ENCODE data around the gene LEF1. TPM values are rescaled to one million over a fixed set of nuclear protein-coding genes. Genes with fewer than 3 reads are reported as not detected.

The LEF1 gene
- total and polyA plus RNA-seq, 2 of the 8 experiments (the other 6 are each of a cell fraction or from before 2014, with no cell fraction given): 2.6 to 5.2 TPM

DNA sequence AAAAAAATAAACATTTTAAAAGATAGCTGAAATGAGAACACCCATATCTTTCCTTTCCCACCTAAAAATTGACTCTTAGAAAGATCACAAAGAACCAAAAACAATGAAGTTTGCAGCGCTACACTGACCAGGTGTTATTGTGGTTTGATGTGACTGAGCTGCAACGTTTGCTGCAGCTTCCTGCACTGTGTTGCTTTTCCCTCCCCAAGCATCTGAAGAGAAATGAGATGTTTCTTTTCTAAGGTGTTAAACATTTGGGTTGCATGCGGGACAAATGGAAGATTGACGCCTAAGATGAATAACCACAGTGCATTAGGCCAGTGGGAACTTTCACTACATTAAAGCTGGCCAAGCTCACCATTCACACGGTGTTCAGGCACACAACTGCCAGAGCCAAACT is 8.9 kb downstream of the LEF1 start (continued):
- TF ChIP-seq, protein P1, sequence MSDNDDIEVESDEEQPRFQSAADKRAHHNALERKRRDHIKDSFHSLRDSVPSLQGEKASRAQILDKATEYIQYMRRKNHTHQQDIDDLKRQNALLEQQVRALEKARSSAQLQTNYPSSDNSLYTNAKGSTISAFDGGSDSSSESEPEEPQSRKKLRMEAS (IDR thresholded peaks at IDR 0.05): no peak
- no peak for TF ChIP-seq POLR2AphosphoS5 (IDR thresholded peaks at IDR 0.05; ENCODE audit: low read depth, low read length)
- TF ChIP-seq RXRA (IDR thresholded peaks at IDR 0.05; ENCODE audit: insufficient read depth, low read depth, low read length): no peak
- TF ChIP-seq GTF2F1 (IDR thresholded peaks at IDR 0.05; ENCODE audit: borderline replicate concordance, low read depth, low read length): no peak
- TF ChIP-seq GABPA (IDR thresholded peaks at IDR 0.05; ENCODE audit: borderline replicate concordance, insufficient read depth, low read length): no peak
- no peak for TF ChIP-seq PHF8 (conservative IDR thresholded peaks at IDR 0.05; ENCODE audit: low read depth, low read length)
- TF ChIP-seq SP2 (IDR thresholded peaks at IDR 0.05; ENCODE audit: low read length): no peak
- TF ChIP-seq TBP (IDR thresholded peaks at IDR 0.05; ENCODE audit: low read depth, low read length): no peak
- TF ChIP-seq POLR2A (IDR thresholded peaks at IDR 0.05; ENCODE audit: control extremely low read depth in 1 of 2, low read depth in 2 of 2, low read length in 2 of 2): no peak

Data from H1 (cell line).